Stimulated activated CD8-positive, alpha-beta memory T cell treated with anti-CD3 and anti-CD28 coated beads, Interleukin-12 subunit alpha, Interleukin-12 subunit beta, amount 100 ng/mL, for 4 hours (primary cell): ENCODE measurements around the gene VSIR.

ENCODE experiments used
- DNase-seq: peaks from one replicate; pipeline ENCODE4 v3.0.0-alpha.2; 2020; ENCODE audit warnings: low read depth

VSIR gene

GRCh38 chr10:71806704-71807556 is 33.6 kb upstream of the VSIR start:
- no peak for DNase-seq

- no peak for DNase-seq
Measured at GRCh38 chr10:71805776-71806703, 32.7 kb upstream of the VSIR start.

- no peak for DNase-seq
Measured at GRCh38 chr10:71804077-71804476, 30.8 kb upstream of the VSIR start.

- no peak for DNase-seq
Measured at GRCh38 chr10:71802715-71803488, 29.6 kb upstream of the VSIR start.

GRCh38 chr10:71802235-71802634 is 28.9 kb upstream of the VSIR start:
- no peak for DNase-seq

GRCh38 chr10:71801361-71801760 is 28.0 kb upstream of the VSIR start:
- no peak for DNase-seq

- DNase-seq = no peak
Measured at GRCh38 chr10:71799608-71800453, 26.5 kb upstream of the VSIR start.

GRCh38 chr10:71799112-71799511 is 25.8 kb upstream of the VSIR start:
- no peak for DNase-seq

- DNase-seq = no peak
Measured at GRCh38 chr10:71798308-71798624, 24.9 kb upstream of the VSIR start.

GRCh38 chr10:71797533-71798307 is 24.4 kb upstream of the VSIR start:
- DNase-seq = no peak

GRCh38 chr10:71796749-71797405 is 23.6 kb upstream of the VSIR start:
- no peak for DNase-seq

GRCh38 chr10:71795248-71795647 is 21.9 kb upstream of the VSIR start:
- no peak for DNase-seq

- DNase-seq = no peak
Measured at GRCh38 chr10:71790749-71791440, 17.6 kb upstream of the VSIR start.

- no peak for DNase-seq
Measured at GRCh38 chr10:71789871-71790270, 16.6 kb upstream of the VSIR start.

- DNase-seq = no peak
Measured at GRCh38 chr10:71788954-71789353, 15.6 kb upstream of the VSIR start.

- DNase-seq = no peak
Measured at GRCh38 chr10:71784679-71785272, 11.5 kb upstream of the VSIR start.

- no peak for DNase-seq
Measured at GRCh38 chr10:71783917-71784678, 10.8 kb upstream of the VSIR start.

GRCh38 chr10:71782917-71783490 is 9.7 kb upstream of the VSIR start:
- no peak for DNase-seq
